GM12874 (cell line): ENCODE results near the gene LIPF.
A peak's percentile ranks its signal among the peaks of the same experiment; 100 is the strongest.

Experiments
- CTCF ChIP-seq: IDR thresholded peaks from 2 replicates; pipeline ENCODE4 v1.5.1; 2011; ENCODE audit warnings: low read depth, mild to moderate bottlenecking, control low read depth, low read length, moderate library complexity; ENCODE audit not compliant: insufficient read depth

The LIPF gene

GRCh38 chr10:88705958-88706357, 41.7 kb downstream of the LIPF start, which contains the start of gene LIPK:
TSS of gene LIPK (plus strand) at chr10:88706249. CDS start at chr10:88724544, 18,295 bp downstream.
- no peak for TF ChIP-seq CTCF

GRCh38 chr10:88707429-88708155, 43.4 kb downstream of the LIPF start:
- TF ChIP-seq CTCF: no peak

GRCh38 chr10:88715517-88715916, 51.3 kb downstream of the LIPF start:
- TF ChIP-seq CTCF: no peak

- TF ChIP-seq CTCF: no peak
These were observed 57.1 kb downstream of the LIPF start for GRCh38 chr10:88721392-88721791.

GRCh38 chr10:88725798-88726197, 61.6 kb downstream of the LIPF start:
- TF ChIP-seq CTCF: no peak

GRCh38 chr10:88728107-88728763, 64.0 kb downstream of the LIPF start:
- peak; percentile 80 for TF ChIP-seq CTCF
